Mucosa of gallbladder (tissue), 1 donor: Measurements from ENCODE around the gene GPBAR1. TPM values are rescaled to one million over a fixed set of nuclear protein-coding genes. Genes with fewer than 3 reads are reported as not detected.
A peak's percentile ranks its signal among the peaks of the same experiment; 100 is the strongest.
"Not testable (repeated sequence)": the region's sequence is repeated elsewhere in the genome, so short reads cannot be mapped to it uniquely, and the experiment has no call there.

Source experiments
- DNase-seq: peaks from one replicate; pipeline ENCODE4 v3.0.0-alpha.2; 2020; ENCODE audit warnings: low spot score
- total RNA-seq: library from RNA; stranded (reverse); gene quantifications from one replicate; pipeline ENCODE4 v1.2.1, GENCODE V29; 2021
- donor health status: DM: no; HTN: no; CAD: no.

GPBAR1 gene
- total RNA-seq, 1 donor from 2014 or later, result 49.3 TPM

GRCh38 chr2:218269900-218270720 lies 9.3 kb downstream of the GPBAR1 start, which contains the start of the genes AAMP and PNKD:
Gene AAMP (minus strand): TSS chr2:218270137. CDS start chr2:218270086, 51 bp downstream.
Gene PNKD (plus strand): TSS chr2:218270519. CDS start chr2:218270536, 17 bp downstream.
- peak; percentile 100 for DNase-seq

GRCh38 chr2:218270721-218271486 lies 10.1 kb downstream of the GPBAR1 start:
- DNase-seq, result no peak

- DNase-seq, result no peak
These were observed 10.6 kb downstream of the GPBAR1 start for GRCh38 chr2:218271487-218271797.

GRCh38 chr2:218271865-218272530 lies 11.2 kb downstream of the GPBAR1 start:
- DNase-seq, result no peak

GRCh38 chr2:218272531-218273212 lies 11.9 kb downstream of the GPBAR1 start:
- peak; percentile 90 for DNase-seq

- DNase-seq, result not testable (repeated sequence)
These were observed 12.5 kb downstream of the GPBAR1 start for GRCh38 chr2:218273214-218273907.

GRCh38 chr2:218273908-218274249 lies 13.1 kb downstream of the GPBAR1 start:
- DNase-seq, result no peak

GRCh38 chr2:218274586-218274985 lies 13.8 kb downstream of the GPBAR1 start:
- DNase-seq, result no peak

GRCh38 chr2:218275371-218276072 lies 14.7 kb downstream of the GPBAR1 start:
- no peak for DNase-seq

- no peak for DNase-seq
These were observed 16.4 kb downstream of the GPBAR1 start for GRCh38 chr2:218276986-218277755.

GRCh38 chr2:218277921-218278320 lies 17.1 kb downstream of the GPBAR1 start:
- DNase-seq, result no peak

- DNase-seq, result no peak
These were observed 17.9 kb downstream of the GPBAR1 start for GRCh38 chr2:218278531-218279360.

GRCh38 chr2:218280260-218280870 lies 19.6 kb downstream of the GPBAR1 start:
- DNase-seq, result no peak

GRCh38 chr2:218281449-218281848 lies 20.6 kb downstream of the GPBAR1 start:
- no peak for DNase-seq

GRCh38 chr2:218282173-218282991 lies 21.6 kb downstream of the GPBAR1 start:
- DNase-seq, result no peak

GRCh38 chr2:218284106-218284811 lies 23.4 kb downstream of the GPBAR1 start:
- no peak for DNase-seq

GRCh38 chr2:218285604-218286003 lies 24.8 kb downstream of the GPBAR1 start:
- DNase-seq, result no peak
